H9 (cell line): ENCODE data around the gene CD81. TPM values are rescaled to one million over a fixed set of nuclear protein-coding genes. Genes with fewer than 3 reads are reported as not detected.

Experiments
- DNase-seq: peaks from one replicate; pipeline ENCODE4 v3.0.0-alpha.2; 2017
- H2AFZ ChIP-seq: one replicate; pipeline ENCODE4 v1.6.1; 2013; ENCODE audit warnings: mild to moderate bottlenecking, low read length, control low read depth, moderate library complexity
- H2AK5ac ChIP-seq: 2 replicates; pipeline ENCODE4 v1.6.1; 2013; ENCODE audit warnings: low read length, control low read depth, mixed read lengths; ENCODE audit not compliant: insufficient read length
- H2BK120ac ChIP-seq: one replicate; pipeline ENCODE4 v1.6.1; 2013; ENCODE audit warnings: low read depth, mild to moderate bottlenecking, low read length, control low read depth, inconsistent platforms; ENCODE audit not compliant: poor library complexity, severe bottlenecking
- H2BK12ac ChIP-seq: 2 replicates; pipeline ENCODE4 v1.6.1; 2013; ENCODE audit warnings: low read length, control low read depth, mixed read lengths, low read depth; ENCODE audit not compliant: insufficient read length
- H2BK15ac ChIP-seq: 2 replicates; pipeline ENCODE4 v1.6.1; 2013; ENCODE audit warnings: low read depth, low read length, control low read depth
- H2BK20ac ChIP-seq: one replicate; pipeline ENCODE4 v1.6.1; 2013; ENCODE audit warnings: low read depth, mild to moderate bottlenecking, low read length, control low read depth, inconsistent platforms; ENCODE audit not compliant: poor library complexity, severe bottlenecking
- H2BK5ac ChIP-seq: 2 replicates; pipeline ENCODE4 v1.6.1; 2013; ENCODE audit warnings: low read length, control low read depth, mixed read lengths; ENCODE audit not compliant: insufficient read length
- H3K14ac ChIP-seq: 2 replicates; pipeline ENCODE4 v1.6.1; 2013; ENCODE audit warnings: low read length, control low read depth; ENCODE audit not compliant: insufficient read depth
- H3K18ac ChIP-seq: 2 replicates; pipeline ENCODE4 v1.6.1; 2013; ENCODE audit warnings: low read depth, mild to moderate bottlenecking, mixed read lengths, low read length, control low read depth; ENCODE audit not compliant: insufficient read length
- H3K23ac ChIP-seq: 2 replicates; pipeline ENCODE4 v1.6.1; 2013; ENCODE audit warnings: low read length, control low read depth, mixed read lengths, low read depth; ENCODE audit not compliant: insufficient read length
- H3K23me2 ChIP-seq: 2 replicates; pipeline ENCODE4 v1.6.1; 2013; ENCODE audit warnings: low read depth, mild to moderate bottlenecking, mixed read lengths, low read length, control low read depth; ENCODE audit not compliant: insufficient read length, poor library complexity, severe bottlenecking
- H3K27ac ChIP-seq: 2 replicates; pipeline ENCODE4 v1.5.1; 2013; ENCODE audit warnings: low read length, control low read depth, mixed read lengths, low read depth; ENCODE audit not compliant: insufficient read length
- H3K27me3 ChIP-seq: 2 replicates; pipeline ENCODE4 v1.6.1; 2013; ENCODE audit warnings: low read length, control low read depth, inconsistent platforms; ENCODE audit not compliant: insufficient read depth
- H3K4ac ChIP-seq: 2 replicates; pipeline ENCODE4 v1.6.1; 2013; ENCODE audit warnings: low read depth, mild to moderate bottlenecking, control low read depth, inconsistent platforms, low read length, moderate library complexity
- H3K4me1 ChIP-seq: 2 replicates; pipeline ENCODE4 v1.6.1; 2013; ENCODE audit warnings: low read length, control low read depth, inconsistent platforms; ENCODE audit not compliant: insufficient read depth
- H3K4me2 ChIP-seq: 2 replicates; pipeline ENCODE4 v1.6.1; 2013; ENCODE audit warnings: low read length, control low read depth, mixed read lengths; ENCODE audit not compliant: insufficient read length, insufficient read depth
- H3K56ac ChIP-seq: 2 replicates; pipeline ENCODE4 v1.6.1; 2013; ENCODE audit warnings: low read depth, mild to moderate bottlenecking, mixed read lengths, low read length, control low read depth; ENCODE audit not compliant: insufficient read length
- H3K79me1 ChIP-seq: 2 replicates; pipeline ENCODE4 v1.6.1; 2013; ENCODE audit warnings: low read depth, mild to moderate bottlenecking, moderate library complexity, low read length, control low read depth, inconsistent platforms; ENCODE audit not compliant: insufficient read depth, poor library complexity, severe bottlenecking
- H3K79me2 ChIP-seq: 2 replicates; pipeline ENCODE4 v1.6.1; 2013; ENCODE audit warnings: low read length, control low read depth, inconsistent platforms; ENCODE audit not compliant: insufficient read depth
- H3K9ac ChIP-seq: 2 replicates; pipeline ENCODE4 v1.6.1; 2013; ENCODE audit warnings: low read length, control low read depth, mixed read lengths; ENCODE audit not compliant: insufficient read length; ENCODE audit errors: extremely low read depth
- H3K9me3 ChIP-seq: one replicate; pipeline ENCODE4 v1.6.1; 2013; ENCODE audit warnings: low read depth, low read length, inconsistent platforms; ENCODE audit not compliant: control insufficient read depth
- H3T11ph ChIP-seq: one replicate; pipeline ENCODE4 v1.6.1; 2013; ENCODE audit warnings: mild to moderate bottlenecking, low read length, control low read depth, inconsistent platforms
- H4K20me1 ChIP-seq: one replicate; pipeline ENCODE4 v1.6.1; 2013; ENCODE audit not compliant: control insufficient read depth, insufficient read length, insufficient read depth
- H4K5ac ChIP-seq: 2 replicates; pipeline ENCODE4 v1.6.1; 2013; ENCODE audit warnings: low read depth, mild to moderate bottlenecking, mixed read lengths, low read length, control low read depth; ENCODE audit not compliant: insufficient read length
- H4K8ac ChIP-seq: replicated peaks from 2 replicates; pipeline ENCODE4 v1.6.1; 2013; ENCODE audit warnings: low read length, control low read depth, mixed read lengths, low read depth; ENCODE audit not compliant: insufficient read length
- H4K91ac ChIP-seq: 2 replicates; pipeline ENCODE4 v1.6.1; 2013; ENCODE audit warnings: low read depth, mild to moderate bottlenecking, moderate library complexity, mixed read lengths, low read length, control low read depth; ENCODE audit not compliant: insufficient read length
- H3K27ac Mint-ChIP-seq, 3 experiments: 2 replicates in 2 of 3; 3 replicates in 1 of 3; pipeline ENCODE4 v1.8.0; 2020 to 2021; ENCODE audit warnings: mixed read lengths in 3 of 3, mild to moderate bottlenecking in 1 of 3, moderate library complexity in 1 of 3
- H3K27me3 Mint-ChIP-seq: 2 replicates; pipeline ENCODE4 v1.8.0; 2021; ENCODE audit warnings: low read depth, mild to moderate bottlenecking, moderate library complexity, mixed read lengths
- H3K36me3 Mint-ChIP-seq, 3 experiments: 2 replicates in 2 of 3; 3 replicates in 1 of 3; pipeline ENCODE4 v1.8.0; 2020 to 2021; ENCODE audit warnings: low read depth in 3 of 3, mixed read lengths in 3 of 3; ENCODE audit not compliant: insufficient read depth in 1 of 3
- H3K4me1 Mint-ChIP-seq, 2 experiments: 2 replicates each; pipeline ENCODE4 v1.8.0; 2020; ENCODE audit warnings: mixed read lengths in 2 of 2
- H3K4me3 Mint-ChIP-seq, 2 experiments: 2 replicates in 1 of 2; 3 replicates in 1 of 2; pipeline ENCODE4 v1.8.0; 2020 to 2021; ENCODE audit warnings: mild to moderate bottlenecking in 2 of 2, mixed read lengths in 2 of 2, moderate library complexity in 1 of 2
- H3K9me3 Mint-ChIP-seq, 2 experiments: 2 replicates in 1 of 2; 3 replicates in 1 of 2; pipeline ENCODE4 v1.8.0; 2020; ENCODE audit warnings: mild to moderate bottlenecking in 2 of 2, mixed read lengths in 2 of 2, moderate library complexity in 1 of 2
- WGBS: extraction: QIAGEN DNeasy Blood & Tissue Kit; methylation state at CpG from one replicate; pipeline ENCODE4 v1.1.7; 2013; ENCODE audit warnings: missing lambda C conversion rate, low lambda C conversion rate, mixed read lengths; ENCODE audit not compliant: insufficient read length; ENCODE audit errors: extremely low coverage; 5-methylcytosine and 5-hydroxymethylcytosine counted together
- total RNA-seq: library from RNA; stranded (reverse); gene quantifications from 2 replicates; pipeline ENCODE4 v1.2.1, GENCODE V29; 2021
- TF ChIP-seq, protein P1 (sequence below): fragments of 200-600 bp; sonication (generic); conservative IDR thresholded peaks from 3 replicates; pipeline ENCODE4 v1.8.0; 2021; ENCODE audit warnings: antibody characterized with exemption, mild to moderate bottlenecking

The CD81 gene
- total RNA-seq, 1 experiment from 2014 or later: 246 TPM

- H2BK20ac ChIP-seq: no peak overlapping the region
Measured at GRCh38 chr11:2406451-2406850, 29.3 kb downstream of the CD81 start.

More at GRCh38 chr11:2406451-2406850, 29.3 kb downstream of the CD81 start:
- H4K8ac ChIP-seq: no peak overlapping the region
- H3K27ac ChIP-seq: no peak overlapping the region
- H3K9ac ChIP-seq: no peak overlapping the region
- Mint-ChIP-seq H3K27ac (no peak overlapping the region), H3K9me3 (no peaks in the 10 kb centered on the region; a peak in 1 of 5 replicates), H3K4me3 (no peak overlapping the region), H3K27me3 (peaks cover 7% of the 10 kb centered on the region), H3K36me3 (peaks cover 0 to 19% (median 12%) of the 10 kb centered on the region in 3 experiments; a peak in 5 of 7 replicates), H3K4me1 (peaks cover 1 to 2% of the 10 kb centered on the region in 2 experiments)
- no peak overlapping the region for H2AK5ac ChIP-seq
- no peaks in the 10 kb centered on the region for H3K27me3 ChIP-seq
- H2BK120ac ChIP-seq: no peak overlapping the region
- H3K14ac ChIP-seq: no peak overlapping the region; the same call in 1 of the 2 replicates
- DNase-seq: no peak
- no peak overlapping the region for H3K23ac ChIP-seq
- H2BK15ac ChIP-seq: no peak overlapping the region
- no peak overlapping the region for H3T11ph ChIP-seq
- H3K23me2 ChIP-seq: peaks cover 2% of the 10 kb centered on the region
- H2BK5ac ChIP-seq: no peak overlapping the region
- no CpG with 5 or more reads among the region's 14 CpGs for WGBS
- H3K79me1 ChIP-seq: no peaks in the 10 kb centered on the region
- no peaks in the 10 kb centered on the region for H3K79me2 ChIP-seq
- no peak overlapping the region for H3K18ac ChIP-seq
- H3K4me2 ChIP-seq: no peak overlapping the region
- no peak overlapping the region for H2AFZ ChIP-seq
- H3K9me3 ChIP-seq: no peaks in the 10 kb centered on the region
- TF ChIP-seq, protein P1, sequence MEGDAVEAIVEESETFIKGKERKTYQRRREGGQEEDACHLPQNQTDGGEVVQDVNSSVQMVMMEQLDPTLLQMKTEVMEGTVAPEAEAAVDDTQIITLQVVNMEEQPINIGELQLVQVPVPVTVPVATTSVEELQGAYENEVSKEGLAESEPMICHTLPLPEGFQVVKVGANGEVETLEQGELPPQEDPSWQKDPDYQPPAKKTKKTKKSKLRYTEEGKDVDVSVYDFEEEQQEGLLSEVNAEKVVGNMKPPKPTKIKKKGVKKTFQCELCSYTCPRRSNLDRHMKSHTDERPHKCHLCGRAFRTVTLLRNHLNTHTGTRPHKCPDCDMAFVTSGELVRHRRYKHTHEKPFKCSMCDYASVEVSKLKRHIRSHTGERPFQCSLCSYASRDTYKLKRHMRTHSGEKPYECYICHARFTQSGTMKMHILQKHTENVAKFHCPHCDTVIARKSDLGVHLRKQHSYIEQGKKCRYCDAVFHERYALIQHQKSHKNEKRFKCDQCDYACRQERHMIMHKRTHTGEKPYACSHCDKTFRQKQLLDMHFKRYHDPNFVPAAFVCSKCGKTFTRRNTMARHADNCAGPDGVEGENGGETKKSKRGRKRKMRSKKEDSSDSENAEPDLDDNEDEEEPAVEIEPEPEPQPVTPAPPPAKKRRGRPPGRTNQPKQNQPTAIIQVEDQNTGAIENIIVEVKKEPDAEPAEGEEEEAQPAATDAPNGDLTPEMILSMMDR: no peak
- no peak overlapping the region for H2BK12ac ChIP-seq
- no peak overlapping the region for H3K4ac ChIP-seq
- no peak overlapping the region for H4K5ac ChIP-seq
- H3K56ac ChIP-seq: no peak overlapping the region
- no peaks in the 10 kb centered on the region for H4K20me1 ChIP-seq
- H4K91ac ChIP-seq: no peak overlapping the region
- H3K4me1 ChIP-seq: no peaks in the 10 kb centered on the region
